PC-9 (cell line): ENCODE measurements around the gene TPPP. TPM values are rescaled to one million over a fixed set of nuclear protein-coding genes. Genes with fewer than 3 reads are reported as not detected.

Experiments
- BruUV-seq: library from RNA; stranded (reverse); fragments of 400-500 nt; replicated peaks from 2 replicates; lab custom pipeline; 2021; lab: Mats Ljungman, UMichigan
- CTCF ChIA-PET: fragments of 300-600 bp; sonication (Branson Sonifier 250); formaldehyde crosslinking; loops from one replicate; lab custom pipeline; 2022; ENCODE audit warnings: antibody characterized with exemption; lab: Charles Lee
- POLR2A ChIA-PET: fragments of 300-600 bp; sonication (Branson Sonifier 250); formaldehyde crosslinking; loops from one replicate; lab custom pipeline; 2022; ENCODE audit warnings: antibody characterized with exemption; ENCODE audit not compliant: unreplicated experiment; lab: Charles Lee
- DNase-seq, 2 experiments: peaks; one replicate each; pipeline versions ENCODE4 v3.0.0 to v3.0.0-alpha.2; 2015 to 2022; ENCODE audit warnings: mixed read lengths in 1 of 2
- H2AFZ ChIP-seq: fragments of 200-600 bp; sonication (generic); 2 replicates; pipeline ENCODE4 v1.8.1; 2017; ENCODE audit warnings: antibody characterized with exemption
- H3F3A ChIP-seq: fragments of 200-600 bp; sonication (generic); 2 replicates; pipeline ENCODE4 v1.8.1; 2017; ENCODE audit warnings: antibody characterized with exemption, mild to moderate bottlenecking, low read depth; ENCODE audit not compliant: insufficient read depth
- H3K27ac ChIP-seq: fragments of 200-600 bp; sonication (generic); 2 replicates; pipeline ENCODE4 v1.6.1; 2016; ENCODE audit warnings: mixed run types
- H3K27me3 ChIP-seq: fragments of 200-600 bp; sonication (generic); 2 replicates; pipeline ENCODE4 v1.6.1; 2016; ENCODE audit warnings: low read depth, mixed run types; ENCODE audit not compliant: insufficient read depth
- H3K36me3 ChIP-seq: fragments of 200-600 bp; sonication (generic); 2 replicates; pipeline ENCODE4 v1.6.1; 2016; ENCODE audit warnings: low read depth, mixed run types
- H3K4me1 ChIP-seq: fragments of 200-600 bp; sonication (generic); replicated peaks from 2 replicates; pipeline ENCODE4 v1.6.1; 2016; ENCODE audit warnings: mixed run types; ENCODE audit not compliant: insufficient read depth
- H3K4me2 ChIP-seq: fragments of 200-600 bp; sonication (generic); 2 replicates; pipeline ENCODE4 v1.6.1; 2017; ENCODE audit warnings: mixed run types
- H3K4me3 ChIP-seq: fragments of 200-600 bp; sonication (generic); 2 replicates; pipeline ENCODE4 v1.6.1; 2016; ENCODE audit warnings: mixed run types
- H3K79me2 ChIP-seq: fragments of 200-600 bp; sonication (generic); 2 replicates; pipeline ENCODE4 v1.6.1; 2017; ENCODE audit warnings: low read depth, mixed run types
- H3K9me2 ChIP-seq: fragments of 200-600 bp; sonication (generic); 2 replicates; pipeline ENCODE4 v1.8.1; 2017; ENCODE audit warnings: mild to moderate bottlenecking; ENCODE audit not compliant: insufficient read depth
- H3K9me3 ChIP-seq: fragments of 200-600 bp; sonication (generic); 2 replicates; pipeline ENCODE4 v1.8.1; 2016; ENCODE audit warnings: low read depth; ENCODE audit not compliant: insufficient read depth
- H4K20me1 ChIP-seq: fragments of 200-600 bp; sonication (generic); 2 replicates; pipeline ENCODE4 v1.8.1; 2017; ENCODE audit not compliant: insufficient read depth
- CTCF ChIP-seq: fragments of 200-600 bp; sonication (generic); conservative IDR thresholded peaks from 2 replicates; pipeline ENCODE4 v1.6.1; 2017; ENCODE audit warnings: mixed run types, antibody characterized with exemption, mild to moderate bottlenecking, moderate library complexity
- EZH2 ChIP-seq: fragments of 200-600 bp; sonication (generic); IDR thresholded peaks from 2 replicates; pipeline ENCODE4 v1.8.0; 2017; ENCODE audit warnings: antibody characterized with exemption, low read depth
- intact Hi-C: fragments of 100-400 bp; cut with micrococcal nuclease; formaldehyde crosslinking; loops from one replicate; pipeline ENCODE4 v1.10.0; 2022; ENCODE audit not compliant: unreplicated experiment
- total RNA-seq: library from RNA; stranded (reverse); gene quantifications from 2 replicates; pipeline ENCODE4 v1.2.3, GENCODE V29; 2021

Gene TPPP
- total RNA-seq, 1 experiment from 2014 or later = 0.17 TPM

- Histone ChIP-seq H3K4me1 (no peaks in the 10 kb centered on the region), H3K27me3 (no peaks in the 10 kb centered on the region), H4K20me1 (peaks cover 6% of the 10 kb centered on the region; the same call in 1 of the 2 replicates), H3K4me3 (no peak overlapping the region), H2AFZ (no peak overlapping the region), H3K27ac (no peak overlapping the region), H3K9me2 (no peaks in the 10 kb centered on the region), H3K4me2 (no peak overlapping the region), H3K79me2 (no peaks in the 10 kb centered on the region), H3K9me3 (peaks cover 9% of the 10 kb centered on the region), H3F3A (peaks cover 15% of the 10 kb centered on the region), H3K36me3 (peaks cover 29% of the 10 kb centered on the region)
- TF ChIP-seq CTCF (no peak), EZH2 (no peak)
- BruUV-seq = no TSS peak
- DNase-seq = no peak
- POLR2A ChIA-PET = no interaction called here
- CTCF ChIA-PET = no interaction called here
- intact Hi-C loops = no loop called here
Measured at GRCh38 chr5:644971-645370, 48.2 kb downstream of the TPPP start.

DNA sequence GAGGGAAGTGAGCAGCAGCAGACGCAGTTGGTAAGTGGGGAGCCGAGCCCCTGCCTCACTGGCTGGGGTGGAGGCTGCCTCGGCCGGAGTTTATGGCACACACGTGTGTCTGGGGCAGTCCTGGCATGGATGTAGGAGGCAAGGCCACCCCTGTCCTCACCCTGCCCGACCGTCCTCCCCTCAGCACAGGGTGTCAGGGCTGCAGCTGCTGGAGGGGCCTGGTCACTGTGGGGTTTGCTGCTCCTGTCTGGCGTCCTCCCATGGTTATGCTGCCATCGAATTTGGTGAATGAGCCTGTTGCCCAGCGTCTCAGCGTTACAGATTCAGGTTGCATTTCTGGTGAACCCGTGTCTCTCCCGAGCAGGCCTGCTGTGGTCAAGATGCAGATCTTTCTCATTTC is 48.6 kb downstream of the TPPP start:
- intact Hi-C loops = no loop called here
- Histone ChIP-seq H3F3A (peaks cover 15% of the 10 kb centered on the region), H3K4me3 (no peak overlapping the region), H4K20me1 (peaks cover 6% of the 10 kb centered on the region; the same call in 1 of the 2 replicates), H3K27me3 (no peaks in the 10 kb centered on the region), H3K9me2 (no peaks in the 10 kb centered on the region), H3K27ac (no peak overlapping the region), H3K9me3 (peaks cover 9% of the 10 kb centered on the region), H3K36me3 (peaks cover 29% of the 10 kb centered on the region), H3K4me1 (no peaks in the 10 kb centered on the region), H3K79me2 (no peaks in the 10 kb centered on the region), H2AFZ (no peak overlapping the region), H3K4me2 (no peak overlapping the region)
- no peak for TF ChIP-seq CTCF
- TF ChIP-seq EZH2 = no peak
- BruUV-seq = no TSS peak
- ChIA-PET CTCF (no interaction called here), POLR2A (no interaction called here)
- DNase-seq = no peak

GRCh38 chr5:643811-644271 is 49.3 kb downstream of the TPPP start:
- no peak overlapping the region for H3K27ac ChIP-seq

More at GRCh38 chr5:643811-644271, 49.3 kb downstream of the TPPP start:
- H3K9me2 ChIP-seq = no peaks in the 10 kb centered on the region
- H2AFZ ChIP-seq = no peak overlapping the region
- BruUV-seq = no TSS peak
- H3K36me3 ChIP-seq = peaks cover 29% of the 10 kb centered on the region
- H3K4me3 ChIP-seq = no peak overlapping the region
- ChIA-PET CTCF (no interaction called here), POLR2A (no interaction called here)
- TF ChIP-seq CTCF (no peak), EZH2 (no peak)
- intact Hi-C loops = no loop called here
- H3K9me3 ChIP-seq = peaks cover 9% of the 10 kb centered on the region
- H3K4me1 ChIP-seq = no peaks in the 10 kb centered on the region
- H3F3A ChIP-seq = peaks cover 15% of the 10 kb centered on the region
- H4K20me1 ChIP-seq = peaks cover 6% of the 10 kb centered on the region
- DNase-seq = no peak
- no peaks in the 10 kb centered on the region for H3K79me2 ChIP-seq
- no peak overlapping the region for H3K4me2 ChIP-seq
- no peaks in the 10 kb centered on the region for H3K27me3 ChIP-seq
